GM19025 (cell line): ENCODE data around the gene CRYGN.

Source experiments
- ATAC-seq: cut with Tn5 transposase; IDR thresholded peaks from one replicate; pipeline ENCODE4 v1.9.1; 2021; ENCODE audit warnings: mild to moderate bottlenecking, low read depth, moderate library complexity; ENCODE audit not compliant: unreplicated experiment

The CRYGN gene

DNA sequence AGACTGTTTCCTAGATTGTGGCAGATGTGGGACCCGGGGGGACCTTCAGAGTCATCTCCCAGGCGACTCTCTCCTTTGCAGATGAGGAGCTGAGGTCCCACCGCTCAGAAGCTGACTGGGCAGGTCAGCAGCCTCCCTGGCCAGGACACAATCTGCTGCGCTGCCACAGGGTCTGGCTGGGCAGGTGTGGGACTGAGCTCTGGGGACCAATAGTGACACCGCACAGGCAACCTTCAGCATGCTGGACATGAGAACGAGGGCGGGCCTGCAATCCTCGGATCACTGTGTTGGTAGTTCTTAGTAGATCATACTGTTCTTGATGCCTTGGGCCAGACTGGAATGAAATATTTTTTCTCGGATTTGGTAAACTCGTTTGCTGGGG lies 20.5 kb upstream of the CRYGN start:
- no peak for ATAC-seq

GRCh38 chr7:151459726-151460473 lies 20.0 kb upstream of the CRYGN start:
- ATAC-seq: no peak

DNA sequence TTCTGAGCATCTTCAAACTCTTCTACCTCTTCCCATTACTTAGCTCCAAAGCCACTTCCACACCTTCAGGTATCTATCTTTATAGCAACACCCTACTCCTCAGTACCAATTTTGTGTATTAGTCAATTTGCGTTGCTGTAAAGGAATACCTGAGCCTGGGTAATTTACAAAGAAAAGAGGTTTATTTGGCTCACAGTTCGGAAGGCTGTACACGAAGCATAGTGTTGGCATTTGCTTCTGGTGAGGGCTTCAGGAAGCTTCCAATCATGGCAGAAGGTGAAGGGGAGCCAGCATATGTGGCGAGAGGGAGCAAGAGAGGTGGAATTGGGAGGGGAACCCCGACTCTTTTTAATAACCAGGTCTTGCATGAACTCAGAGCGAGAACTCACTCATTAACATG lies 17.6 kb upstream of the CRYGN start:
- no peak for ATAC-seq

DNA sequence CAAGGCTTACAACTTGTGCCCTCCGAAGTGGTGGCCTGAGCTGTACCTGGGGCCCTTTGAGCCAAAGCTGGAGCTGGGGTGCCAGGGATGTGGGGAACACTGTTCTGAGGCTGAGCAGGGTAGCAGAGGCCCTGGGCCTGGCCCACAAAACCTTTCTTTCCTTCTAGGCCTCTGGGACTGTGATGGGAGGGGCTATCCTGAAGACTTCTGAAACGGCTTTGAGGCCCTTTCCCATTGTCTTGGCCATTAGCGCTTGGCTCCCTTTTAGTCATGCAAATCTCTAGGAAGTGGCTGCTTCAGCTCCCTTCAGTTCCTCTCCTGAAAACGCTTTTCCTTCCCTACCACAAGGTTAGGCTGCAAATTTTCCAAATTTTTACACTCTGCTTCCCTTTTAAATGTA lies 16.8 kb upstream of the CRYGN start:
- ATAC-seq: no peak

DNA sequence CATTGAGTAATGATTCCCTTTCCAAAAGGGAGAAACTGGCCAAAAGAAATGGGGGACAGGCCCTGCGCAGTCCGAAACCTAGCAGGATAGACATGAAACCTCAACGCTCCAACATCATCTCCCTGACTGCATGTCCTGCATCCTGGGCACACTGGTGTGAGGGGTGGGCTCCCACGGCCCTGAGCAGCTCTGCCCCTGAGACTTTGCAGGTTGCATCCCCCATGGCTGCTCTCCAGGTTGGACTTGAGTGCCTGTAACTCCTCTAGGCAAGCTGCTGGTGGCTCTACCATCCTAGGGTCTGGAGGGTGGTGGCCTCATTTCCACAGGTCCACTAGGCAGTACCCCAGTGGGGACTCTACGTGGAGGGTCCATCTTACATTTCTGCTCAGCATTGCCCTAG lies 16.3 kb upstream of the CRYGN start:
- no peak for ATAC-seq

GRCh38 chr7:151455690-151456089 lies 15.7 kb upstream of the CRYGN start:
- no peak for ATAC-seq

DNA sequence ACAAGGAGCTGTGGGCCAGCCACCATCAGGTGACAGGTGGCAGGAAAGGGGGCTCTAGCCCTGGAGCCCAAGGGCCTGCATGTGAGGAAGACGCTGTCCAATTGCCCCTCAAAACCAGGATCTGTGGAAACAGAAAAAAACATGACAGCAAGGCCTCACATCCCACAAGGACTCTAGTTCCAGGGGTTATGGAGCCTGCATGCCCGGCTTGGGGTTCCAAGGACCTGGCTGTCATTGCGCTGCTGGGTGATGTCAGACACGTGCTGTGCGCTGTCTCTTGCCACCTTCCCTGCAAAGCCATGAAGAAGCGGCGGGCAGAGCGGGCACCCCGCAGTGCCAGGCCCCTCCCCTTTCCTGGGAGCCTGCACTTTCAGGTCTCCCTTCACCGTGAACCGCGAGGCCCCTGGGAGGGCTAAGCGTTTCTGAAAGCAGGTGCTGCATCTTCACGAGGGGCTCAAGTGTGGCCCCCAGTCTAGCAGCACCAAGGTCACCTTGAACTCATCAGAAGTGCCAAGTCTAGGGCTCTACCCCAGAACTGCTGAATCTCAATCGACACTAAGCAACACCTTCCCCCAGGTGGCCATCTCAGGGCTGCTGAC lies 15.1 kb upstream of the CRYGN start:
- ATAC-seq: no peak

- ATAC-seq: no peak
Observed at GRCh38 chr7:151454305-151454704, 14.4 kb upstream of the CRYGN start.

- ATAC-seq: no peak
Observed at GRCh38 chr7:151453326-151453791, 13.4 kb upstream of the CRYGN start.

DNA sequence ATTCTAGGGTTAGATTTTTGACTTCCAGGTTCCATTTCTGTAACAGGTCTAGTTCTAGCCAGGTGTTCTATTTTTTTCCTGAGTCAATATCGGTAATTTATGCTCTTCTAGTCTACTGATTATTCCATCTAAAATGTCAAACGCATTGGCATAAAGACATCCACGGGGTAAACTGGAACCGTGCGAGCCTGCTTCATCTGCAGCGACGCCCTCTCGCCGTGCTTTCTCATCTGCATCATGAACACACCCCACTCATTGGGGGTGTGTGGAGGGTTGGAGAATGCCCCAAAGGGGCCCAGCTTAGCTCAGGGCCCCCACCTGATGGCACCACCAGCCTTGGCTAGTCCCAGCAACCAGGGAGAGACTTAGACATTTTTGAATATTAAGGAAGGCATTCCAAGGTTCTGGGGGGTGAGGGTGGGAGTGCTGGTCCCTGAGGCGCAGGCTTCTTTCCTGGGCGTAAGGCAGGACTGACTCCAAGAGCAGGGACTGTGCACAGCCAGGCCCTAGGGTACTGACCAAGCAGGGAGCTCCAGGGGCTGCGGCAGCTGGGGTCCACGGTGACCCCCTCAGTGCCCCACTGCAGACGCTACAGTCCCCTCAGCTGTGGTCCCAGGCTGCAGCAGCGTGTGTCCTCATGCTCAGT lies 12.9 kb upstream of the CRYGN start:
- ATAC-seq: no peak

GRCh38 chr7:151451626-151452571 lies 12.0 kb upstream of the CRYGN start:
- ATAC-seq: no peak

DNA sequence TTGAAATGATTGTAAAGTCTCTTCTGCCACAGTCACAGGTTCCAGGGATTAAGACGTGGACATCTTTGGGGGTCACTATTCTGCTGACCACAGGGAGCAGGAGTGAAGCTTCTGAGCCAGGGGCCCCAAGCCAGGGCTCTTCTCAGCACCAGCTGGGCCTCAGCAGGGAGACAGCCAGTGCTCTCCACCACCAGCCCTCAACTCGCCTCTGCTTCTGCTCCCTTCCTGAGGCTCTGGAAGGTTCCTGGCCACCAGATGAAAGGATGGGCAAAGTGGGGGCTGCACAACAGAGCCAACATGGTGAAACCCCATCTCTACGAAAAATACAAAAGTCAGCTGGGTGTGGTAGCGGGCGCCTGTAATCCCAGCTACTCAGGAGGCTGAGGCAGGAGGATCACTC lies 11.2 kb upstream of the CRYGN start:
- ATAC-seq: no peak

- ATAC-seq: no peak
Observed at GRCh38 chr7:151449990-151450389, 10.0 kb upstream of the CRYGN start.

DNA sequence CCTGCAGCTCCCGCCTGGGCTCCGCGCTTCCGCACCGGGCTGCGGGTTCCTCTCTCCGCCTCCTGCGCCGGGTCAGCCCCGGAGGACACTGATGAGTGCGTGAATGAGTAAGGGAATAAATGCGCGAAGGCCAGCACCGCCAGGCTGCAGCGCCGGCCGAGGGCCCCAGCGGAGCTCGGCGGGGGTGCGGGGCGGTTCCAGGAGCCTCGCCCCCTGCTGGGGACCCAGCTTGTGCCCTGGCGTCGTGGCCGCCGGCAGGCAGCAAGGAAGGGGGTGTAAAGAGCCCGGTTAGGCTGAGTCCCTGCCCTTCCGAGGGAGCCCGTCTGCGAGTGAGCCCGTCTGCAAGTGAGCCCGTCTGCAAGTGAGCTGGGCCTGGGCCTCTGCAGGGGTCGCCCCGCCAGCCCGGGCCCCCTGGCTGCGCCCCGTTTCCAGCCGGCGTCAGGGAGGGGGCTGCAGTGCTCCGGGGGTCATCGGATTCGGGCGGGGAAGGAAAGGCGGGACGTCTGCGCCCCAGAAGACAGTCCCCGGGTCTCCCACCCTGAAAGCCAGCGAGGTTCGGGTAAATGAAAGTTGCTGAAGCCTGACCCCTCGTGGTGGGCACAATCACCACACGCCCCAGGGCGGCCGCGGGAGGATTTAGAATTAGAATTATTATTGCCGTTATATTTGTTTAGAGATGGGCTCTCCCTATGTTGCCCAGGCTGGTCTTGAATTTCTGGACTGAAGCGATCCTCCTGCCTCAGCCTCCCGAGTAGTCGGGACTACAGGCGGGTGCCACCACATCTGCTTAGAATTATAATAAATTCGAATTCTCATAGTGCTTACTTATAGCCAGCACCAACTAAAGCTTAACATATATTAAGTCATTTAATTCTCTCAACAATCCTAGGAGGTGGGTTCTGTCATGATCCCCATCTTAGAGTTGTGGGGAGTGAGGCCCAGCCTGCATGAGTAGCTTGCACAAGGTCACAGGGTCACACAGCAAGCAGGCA lies 8.6 kb upstream of the CRYGN start:
- no peak for ATAC-seq

GRCh38 chr7:151447901-151448260 lies 7.9 kb upstream of the CRYGN start:
- ATAC-seq: no peak

DNA sequence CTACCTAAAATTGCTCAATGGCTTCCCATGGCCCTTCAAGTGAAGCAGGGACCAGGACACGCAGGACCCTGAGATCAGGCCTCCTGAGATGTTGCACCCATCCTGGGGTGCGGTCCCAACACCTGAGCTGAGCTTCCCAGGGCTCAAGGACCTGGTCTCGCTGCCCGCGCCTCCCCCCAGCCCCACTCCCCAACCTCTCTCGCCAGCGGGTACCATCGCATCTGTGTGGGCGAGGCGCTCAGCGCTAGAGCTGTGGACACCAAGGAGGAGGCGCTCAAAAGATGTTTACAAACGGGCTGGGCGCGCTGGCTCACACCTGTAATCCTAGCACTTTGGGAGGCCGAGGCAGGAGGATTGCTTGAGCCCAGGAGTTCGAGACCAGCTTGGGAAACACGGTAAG lies 7.4 kb upstream of the CRYGN start:
- no peak for ATAC-seq

DNA sequence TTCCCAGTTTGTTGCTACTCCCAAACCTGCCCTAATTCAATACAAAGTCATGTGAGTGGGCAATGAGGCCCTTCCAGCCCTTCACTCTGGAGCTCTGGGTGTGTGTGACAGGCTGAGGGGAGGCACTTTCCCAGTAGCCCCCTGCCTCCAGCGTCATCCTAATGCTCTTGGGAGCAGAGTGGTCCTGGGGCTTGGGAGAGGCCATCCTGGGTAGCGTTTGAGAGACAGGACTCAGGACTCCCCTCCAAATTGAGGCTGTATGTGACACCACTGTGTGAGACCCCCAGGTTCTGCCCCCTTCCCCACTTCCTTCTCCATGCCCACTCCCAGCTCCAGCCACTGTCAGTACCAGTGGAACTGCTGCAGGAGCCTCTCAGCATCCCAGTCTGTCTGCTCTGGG lies 6.5 kb upstream of the CRYGN start:
- no peak for ATAC-seq

- ATAC-seq: no peak
Observed at GRCh38 chr7:151444632-151445031, 4.7 kb upstream of the CRYGN start.

DNA sequence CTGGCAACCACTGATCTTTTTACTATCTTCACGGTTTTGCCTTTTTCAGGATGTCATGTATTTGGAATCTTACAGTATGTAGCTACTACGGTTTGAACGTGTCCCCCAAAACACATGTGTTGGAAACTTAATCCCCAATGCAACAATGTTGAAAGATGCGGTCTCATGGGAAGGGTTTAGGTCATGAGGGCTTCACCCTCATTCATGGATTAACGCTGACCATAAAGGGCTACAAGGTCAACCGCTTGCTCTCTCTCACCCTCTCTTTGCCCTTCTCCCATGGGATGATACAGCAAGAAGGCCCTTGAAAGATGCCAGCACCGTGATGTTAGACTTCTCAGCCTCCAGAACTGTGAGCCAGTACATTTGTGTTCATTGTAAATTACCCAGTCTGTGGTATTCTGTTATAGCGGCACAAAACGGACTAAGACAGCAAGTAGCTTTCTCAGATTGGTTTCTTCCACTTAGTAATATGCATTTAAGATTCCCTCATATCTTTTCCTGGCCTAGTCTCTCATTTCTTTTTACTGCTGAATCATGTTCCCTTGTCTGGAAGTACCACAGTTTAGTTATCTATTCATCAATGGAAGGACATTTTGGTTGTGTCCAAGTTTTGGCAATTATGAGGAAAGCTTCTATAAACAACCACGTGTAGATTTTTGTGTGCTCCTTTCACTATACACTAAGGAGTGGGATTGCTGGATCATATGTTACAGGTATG lies 3.0 kb upstream of the CRYGN start:
- ATAC-seq: no peak
